Occipital lobe (tissue), 2 donors: ENCODE data around the gene MGAT3. TPM values are rescaled to one million over a fixed set of nuclear protein-coding genes. Genes with fewer than 3 reads are reported as not detected.
"Not testable (repeated sequence)": the region's sequence is repeated elsewhere in the genome, so short reads cannot be mapped to it uniquely, and the experiment has no call there.

Experiments used
- DNase-seq: peaks from one replicate; lab custom pipeline; 2025; lab: John Stamatoyannopoulos, UW
- total RNA-seq: library from RNA; depleted of rRNA; stranded (reverse); fragments of >200 nt; gene quantifications from one replicate; pipeline ENCODE4 v1.2.3, GENCODE V29; 2014

Gene MGAT3, protein sequence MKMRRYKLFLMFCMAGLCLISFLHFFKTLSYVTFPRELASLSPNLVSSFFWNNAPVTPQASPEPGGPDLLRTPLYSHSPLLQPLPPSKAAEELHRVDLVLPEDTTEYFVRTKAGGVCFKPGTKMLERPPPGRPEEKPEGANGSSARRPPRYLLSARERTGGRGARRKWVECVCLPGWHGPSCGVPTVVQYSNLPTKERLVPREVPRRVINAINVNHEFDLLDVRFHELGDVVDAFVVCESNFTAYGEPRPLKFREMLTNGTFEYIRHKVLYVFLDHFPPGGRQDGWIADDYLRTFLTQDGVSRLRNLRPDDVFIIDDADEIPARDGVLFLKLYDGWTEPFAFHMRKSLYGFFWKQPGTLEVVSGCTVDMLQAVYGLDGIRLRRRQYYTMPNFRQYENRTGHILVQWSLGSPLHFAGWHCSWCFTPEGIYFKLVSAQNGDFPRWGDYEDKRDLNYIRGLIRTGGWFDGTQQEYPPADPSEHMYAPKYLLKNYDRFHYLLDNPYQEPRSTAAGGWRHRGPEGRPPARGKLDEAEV
- total RNA-seq: 24.8 TPM

DNA sequence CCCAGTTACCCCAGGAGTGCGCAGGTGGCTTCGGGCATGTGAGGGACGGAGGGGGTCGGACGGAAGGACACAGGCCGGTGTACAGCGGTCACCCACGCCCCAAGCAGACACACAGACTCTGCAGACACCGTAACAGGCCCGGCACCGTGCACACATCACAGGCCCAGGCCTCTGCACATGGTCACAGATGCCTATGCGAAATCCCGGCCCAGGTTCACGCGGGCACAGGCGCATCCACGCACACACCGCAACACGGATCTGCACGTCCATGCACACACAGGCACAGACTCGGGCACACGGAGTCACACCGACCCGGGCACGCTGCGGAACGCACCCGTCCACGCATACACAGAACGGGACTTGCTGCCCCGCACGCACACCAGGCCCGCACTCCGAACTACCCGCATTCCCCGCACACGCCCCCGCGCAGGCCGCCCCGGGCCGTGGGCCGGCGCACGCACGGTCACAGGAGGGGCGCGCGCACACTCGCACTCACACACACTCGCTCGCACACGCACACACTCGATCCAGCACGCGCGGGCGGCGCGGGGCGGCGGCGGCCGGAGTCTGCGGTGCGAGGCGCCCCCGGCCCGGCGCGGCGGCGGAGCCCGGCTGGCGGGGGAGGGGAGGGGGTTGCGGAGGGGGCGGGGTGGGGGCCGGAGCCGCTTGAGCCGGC lies at the start of gene MGAT3:
Gene MGAT3, plus strand, starts transcription at position 491 of the 676 bp plus-strand sequence. CDS start 30,336 bp downstream, outside the sequence.
- no peak for DNase-seq

DNA sequence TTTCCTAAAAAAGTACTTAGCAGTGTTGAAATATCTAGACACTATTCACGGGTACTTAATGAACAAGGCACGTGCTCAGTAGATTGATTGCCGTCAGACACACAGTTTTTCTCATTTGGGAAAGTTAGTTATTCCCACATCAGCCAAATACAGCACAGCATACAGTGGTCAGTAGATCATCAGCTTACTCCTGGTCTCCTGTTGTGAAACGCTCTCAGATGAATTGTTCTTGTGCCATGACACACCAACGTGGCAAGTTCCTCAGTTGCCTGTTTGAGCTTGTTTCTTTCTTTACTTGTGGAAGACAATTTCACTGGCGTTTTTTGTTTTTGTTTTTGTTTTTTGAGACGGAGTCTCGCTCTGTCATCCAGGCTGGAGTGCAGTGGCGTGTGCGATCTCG lies 48.6 kb upstream of the MGAT3 start:
- DNase-seq: no peak

DNA sequence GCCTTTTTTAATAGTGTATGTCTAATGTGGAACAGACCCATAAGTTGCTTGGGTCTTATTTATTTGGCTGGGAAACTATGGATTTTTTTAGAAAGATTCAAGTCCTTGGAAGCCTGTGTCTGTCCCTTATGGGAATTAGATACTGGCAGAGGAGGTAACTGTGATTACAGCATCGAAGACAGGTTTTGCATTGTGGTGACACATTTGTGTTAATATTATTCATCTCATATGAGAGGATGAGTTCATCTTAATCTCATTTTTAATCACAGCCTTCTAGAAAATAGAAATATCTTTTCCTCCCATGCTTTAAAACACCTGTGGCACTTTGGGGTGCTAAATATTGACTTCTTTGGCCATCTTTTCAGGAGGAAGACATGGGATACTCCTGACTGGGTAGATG lies 48.0 kb upstream of the MGAT3 start:
- no peak for DNase-seq

DNA sequence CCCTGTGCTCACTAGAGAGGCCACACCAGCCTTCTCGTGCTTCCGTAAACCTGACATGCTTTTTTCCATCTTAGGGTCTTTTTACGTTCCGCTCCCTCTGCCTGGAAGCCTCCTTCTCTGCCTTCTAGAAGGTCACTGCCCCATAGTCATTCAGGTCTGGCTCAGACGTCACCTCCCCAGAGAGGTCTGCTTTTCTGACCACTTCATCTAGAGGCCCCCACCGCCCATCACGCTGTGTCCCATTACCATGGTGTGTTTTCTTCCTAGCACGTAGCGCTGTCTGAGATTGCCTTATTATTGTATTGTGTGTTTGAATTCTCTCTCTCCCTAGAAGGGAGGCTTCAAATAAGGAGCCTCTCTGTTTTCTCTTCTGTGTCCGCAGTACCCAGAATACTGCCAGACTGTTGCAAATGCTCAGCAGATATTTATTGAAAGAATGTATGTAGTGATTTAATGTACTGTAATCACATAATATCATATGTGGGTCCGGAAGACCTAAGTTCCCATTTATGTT lies 47.2 kb upstream of the MGAT3 start:
- no peak for DNase-seq

DNA sequence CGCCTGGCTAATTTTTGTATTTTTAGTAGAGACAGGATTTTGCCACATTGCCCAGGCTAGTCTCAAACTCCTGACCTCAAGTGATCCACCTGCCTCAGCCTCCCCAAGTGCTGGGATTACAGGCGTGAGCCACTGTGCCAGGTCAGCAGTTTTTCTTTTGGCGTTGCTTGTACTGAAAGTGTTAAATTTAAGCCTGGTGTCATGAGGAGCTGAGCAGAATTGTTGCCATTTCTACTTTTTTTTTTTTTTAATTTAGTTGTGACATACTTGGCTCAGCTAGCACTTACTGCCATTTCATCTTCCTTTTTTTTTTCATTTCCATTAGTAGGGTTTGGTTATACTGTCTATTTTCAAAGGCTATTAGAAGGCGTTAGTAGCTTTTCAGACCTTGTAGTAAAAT lies 46.5 kb upstream of the MGAT3 start:
- no peak for DNase-seq

DNA sequence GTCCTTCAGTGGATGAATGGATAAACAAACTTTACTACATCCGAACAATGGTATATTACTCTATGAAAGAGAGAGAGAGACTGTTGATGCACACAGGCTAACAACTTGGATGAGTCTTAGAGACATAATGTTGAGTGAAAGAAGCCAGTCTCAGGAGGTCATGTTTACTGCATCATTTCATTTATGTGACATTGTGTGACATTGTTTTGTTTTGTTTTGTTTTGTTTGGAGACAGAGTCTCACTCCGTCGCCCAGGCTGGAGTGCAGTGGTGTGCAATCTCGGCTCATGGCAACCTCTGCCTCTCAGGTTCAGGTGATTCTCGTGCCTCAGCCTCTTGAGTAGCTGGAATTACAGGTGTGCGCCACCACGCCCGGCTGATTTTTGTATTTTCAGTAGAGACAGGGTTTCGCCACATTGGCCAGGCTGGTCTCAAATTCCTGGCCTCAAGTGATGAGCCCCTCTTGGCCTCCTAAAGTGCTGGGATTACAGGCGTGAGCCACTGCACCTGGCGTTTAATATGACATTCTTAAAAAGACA lies 44.9 kb upstream of the MGAT3 start:
- not testable (repeated sequence) for DNase-seq

DNA sequence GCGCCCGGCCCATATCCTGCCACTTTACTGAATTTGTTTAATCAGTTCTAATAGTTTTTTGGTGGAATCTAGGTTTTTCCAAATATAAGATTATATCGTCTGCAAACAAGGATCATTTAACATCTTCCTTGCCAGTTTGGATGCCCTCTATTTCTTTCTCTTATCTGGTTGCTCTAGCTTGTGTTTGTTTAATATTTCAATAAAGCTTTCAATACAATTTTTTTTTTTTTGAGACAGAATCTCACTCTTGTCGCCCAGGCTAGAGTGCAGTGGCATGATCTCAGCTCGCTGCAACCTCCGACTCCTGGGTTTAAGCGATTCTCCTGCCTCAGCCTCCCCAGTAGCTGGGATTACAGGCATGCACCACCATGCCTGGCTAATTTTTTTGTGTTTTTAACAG lies 43.6 kb upstream of the MGAT3 start:
- not testable (repeated sequence) for DNase-seq

DNA sequence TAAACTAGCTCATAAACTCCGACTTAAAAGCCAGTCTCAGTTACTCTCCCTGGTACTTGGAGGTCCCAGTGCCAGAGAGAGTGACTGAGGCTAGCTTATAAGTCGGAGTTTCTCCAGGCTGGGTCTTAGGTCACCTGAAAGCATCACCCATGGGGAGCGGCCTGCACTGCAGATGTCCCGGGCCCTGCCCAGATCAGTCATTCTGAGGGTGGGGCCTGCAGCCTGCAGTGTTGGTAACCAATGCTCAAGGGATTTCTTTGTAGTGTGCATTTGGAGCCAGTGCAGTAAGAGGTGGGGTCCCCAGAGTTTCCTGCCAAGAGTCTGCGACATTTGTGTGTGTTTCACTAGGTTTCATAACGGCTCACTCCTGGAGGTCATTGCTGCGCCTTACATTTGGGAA lies 42.4 kb upstream of the MGAT3 start:
- DNase-seq: no peak

DNA sequence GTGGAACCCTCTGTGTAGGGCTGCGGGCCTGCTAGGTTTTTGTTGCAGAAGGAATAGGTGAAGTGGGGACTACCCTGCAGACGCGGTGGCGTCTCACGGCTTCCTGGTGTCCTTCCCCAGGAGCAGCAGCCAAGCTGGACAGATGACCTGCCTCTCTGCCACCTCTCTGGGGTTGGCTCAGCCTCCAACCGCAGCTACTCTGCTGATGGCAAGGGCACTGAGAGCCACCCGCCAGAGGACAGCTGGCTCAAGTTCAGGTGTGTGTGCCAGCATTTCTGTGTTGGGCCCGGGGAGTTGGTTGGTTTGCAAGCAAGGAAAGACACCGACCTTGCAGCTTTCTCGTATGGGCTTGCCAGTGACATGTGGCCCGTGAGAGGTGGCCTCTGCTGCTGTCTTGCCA lies 41.9 kb upstream of the MGAT3 start:
- DNase-seq: no peak

DNA sequence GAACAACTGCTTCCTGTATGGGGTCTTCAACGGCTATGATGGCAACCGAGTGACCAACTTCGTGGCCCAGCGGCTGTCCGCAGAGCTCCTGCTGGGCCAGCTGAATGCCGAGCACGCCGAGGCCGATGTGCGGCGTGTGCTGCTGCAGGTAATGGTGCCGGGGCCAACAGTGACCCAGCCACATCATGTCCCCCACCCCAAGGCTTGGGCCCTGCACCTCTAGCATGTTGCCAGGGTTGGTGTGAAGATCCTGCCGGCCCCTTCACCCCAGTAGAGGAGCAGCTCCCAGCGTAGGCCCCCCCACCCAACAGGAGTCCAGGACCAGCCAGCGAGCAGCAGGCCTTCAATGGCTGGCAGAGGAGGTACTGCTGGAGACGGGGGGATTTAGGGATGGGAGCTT lies 41.3 kb upstream of the MGAT3 start:
- no peak for DNase-seq

DNA sequence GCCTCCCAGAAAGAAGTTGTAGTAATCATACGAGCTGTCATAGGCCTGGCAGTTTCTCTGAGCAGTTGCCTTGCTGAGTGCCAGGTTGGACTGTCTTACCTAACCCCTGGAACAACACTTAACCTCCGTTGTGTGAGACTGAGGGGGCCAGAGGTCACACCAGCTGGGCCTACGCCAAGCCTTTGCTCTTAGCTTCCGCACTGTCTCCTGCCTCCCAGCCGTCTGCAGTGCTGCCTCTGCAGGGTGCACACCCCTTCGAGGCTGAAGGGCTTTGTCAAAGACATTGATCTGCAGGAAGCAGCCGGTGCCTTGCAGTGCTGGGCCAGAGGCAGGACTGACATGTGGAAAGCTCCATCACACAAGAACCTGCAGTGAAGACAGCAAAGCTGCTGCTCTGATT lies 40.5 kb upstream of the MGAT3 start:
- no peak for DNase-seq

DNA sequence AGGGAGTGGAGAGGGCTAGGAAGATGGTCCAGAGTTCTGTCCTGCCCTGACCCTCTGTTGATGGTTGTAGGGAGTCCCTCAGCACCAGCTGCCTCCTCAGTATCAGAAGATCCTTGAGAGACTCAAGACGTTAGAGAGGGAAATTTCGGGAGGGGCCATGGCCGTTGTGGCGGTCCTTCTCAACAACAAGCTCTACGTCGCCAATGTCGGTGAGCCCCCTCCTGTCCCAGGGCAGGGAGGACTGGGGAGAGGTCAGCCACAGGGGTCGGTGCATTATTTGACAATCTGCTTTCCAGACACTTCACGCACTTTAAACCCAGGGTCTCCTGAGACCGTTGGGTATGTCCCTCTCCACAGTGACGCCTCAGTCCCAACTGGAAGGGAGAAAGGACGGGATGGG lies 39.2 kb upstream of the MGAT3 start:
- DNase-seq: no peak

DNA sequence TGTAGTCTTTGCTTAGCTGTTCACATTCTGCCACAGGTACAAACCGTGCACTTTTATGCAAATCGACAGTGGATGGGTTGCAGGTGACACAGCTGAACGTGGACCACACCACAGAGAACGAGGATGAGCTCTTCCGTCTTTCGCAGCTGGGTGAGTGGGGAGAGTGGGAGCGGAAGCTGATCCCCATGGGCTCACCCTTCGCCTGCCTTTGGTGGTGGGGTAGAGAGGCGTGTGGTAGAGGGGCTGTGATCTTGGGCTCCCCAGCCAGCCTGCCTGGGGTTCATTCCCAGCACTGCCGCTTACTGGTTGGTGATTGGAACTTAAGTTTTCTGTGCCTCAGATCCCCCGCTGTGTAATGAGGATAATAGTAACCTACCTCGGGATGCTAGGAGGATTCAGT lies 38.1 kb upstream of the MGAT3 start:
- no peak for DNase-seq

DNA sequence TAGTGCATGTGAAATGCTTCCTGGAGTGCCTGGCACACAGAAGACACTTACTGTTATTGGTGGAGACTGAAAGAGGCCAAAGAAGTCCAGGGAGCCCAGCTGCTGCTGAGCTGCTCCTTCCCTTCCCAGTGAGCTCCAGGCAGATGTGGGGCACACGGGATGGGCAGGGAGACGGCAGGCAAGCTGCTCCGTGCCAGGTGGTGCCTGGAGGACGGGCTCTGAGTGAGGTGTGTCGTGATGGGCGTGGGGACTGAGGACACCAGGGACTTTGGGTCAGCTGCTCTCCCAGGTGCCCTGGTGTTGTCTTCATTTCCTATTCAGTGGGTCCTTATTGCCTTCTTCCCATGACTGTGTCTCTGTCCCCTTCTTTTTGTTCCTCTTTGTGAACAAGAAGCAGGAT lies 37.7 kb upstream of the MGAT3 start:
- DNase-seq: no peak

DNA sequence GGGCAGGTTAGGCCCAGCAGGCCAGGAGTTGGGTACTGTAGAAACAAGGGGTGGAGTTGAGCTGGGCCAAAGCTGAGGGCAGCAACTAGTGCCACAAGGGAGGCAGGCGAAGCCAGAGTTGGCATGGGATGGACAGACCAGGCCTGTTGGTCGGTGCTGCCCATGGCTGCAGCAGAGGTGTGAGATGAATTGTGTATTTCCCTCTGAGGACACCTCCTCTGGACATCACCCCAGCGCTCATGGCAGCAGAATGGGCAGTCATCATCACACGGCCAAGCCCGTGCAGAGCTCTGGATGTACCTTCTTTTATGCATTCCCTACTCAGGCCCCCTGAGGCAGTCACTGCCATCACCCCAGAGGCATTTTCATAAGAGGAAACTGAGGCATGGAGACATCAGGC lies 36.9 kb upstream of the MGAT3 start:
- no peak for DNase-seq

DNA sequence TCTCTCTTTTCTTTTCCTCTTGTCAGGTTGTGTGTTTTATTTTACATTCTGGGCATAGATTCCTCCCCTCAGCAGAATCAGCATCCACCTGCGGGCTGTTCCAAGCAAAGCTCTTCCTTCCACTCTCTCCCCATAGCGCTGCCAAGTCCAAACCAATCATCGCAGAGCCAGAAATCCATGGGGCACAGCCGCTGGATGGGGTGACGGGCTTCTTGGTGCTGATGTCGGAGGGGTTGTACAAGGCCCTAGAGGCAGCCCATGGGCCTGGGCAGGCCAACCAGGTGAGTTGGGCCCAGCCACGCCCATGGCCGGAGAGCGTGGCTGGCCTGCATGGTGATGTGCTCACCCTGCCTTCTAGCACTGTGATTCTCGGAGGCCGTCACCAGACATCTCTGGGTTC lies 35.1 kb upstream of the MGAT3 start:
- no peak for DNase-seq

DNA sequence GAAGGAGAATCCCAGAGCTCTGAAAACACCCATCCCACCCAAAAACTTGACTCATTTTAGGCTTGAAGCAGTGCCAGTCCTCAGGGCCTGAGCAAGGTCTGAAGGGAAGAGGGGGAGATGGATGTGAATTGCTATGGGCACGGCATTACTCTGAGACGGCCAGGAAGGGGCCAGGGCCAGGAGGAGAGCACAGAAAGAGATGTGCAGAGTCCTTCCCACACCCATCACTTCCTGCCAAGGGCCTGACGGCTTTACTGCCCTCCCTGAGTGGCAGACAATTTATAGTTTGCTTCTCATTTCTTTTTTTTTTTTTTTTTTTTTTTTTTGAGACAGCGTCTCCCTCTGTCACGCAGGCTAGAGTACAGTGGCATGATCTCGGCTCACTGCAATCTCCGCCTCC lies 34.7 kb upstream of the MGAT3 start:
- no peak for DNase-seq

DNA sequence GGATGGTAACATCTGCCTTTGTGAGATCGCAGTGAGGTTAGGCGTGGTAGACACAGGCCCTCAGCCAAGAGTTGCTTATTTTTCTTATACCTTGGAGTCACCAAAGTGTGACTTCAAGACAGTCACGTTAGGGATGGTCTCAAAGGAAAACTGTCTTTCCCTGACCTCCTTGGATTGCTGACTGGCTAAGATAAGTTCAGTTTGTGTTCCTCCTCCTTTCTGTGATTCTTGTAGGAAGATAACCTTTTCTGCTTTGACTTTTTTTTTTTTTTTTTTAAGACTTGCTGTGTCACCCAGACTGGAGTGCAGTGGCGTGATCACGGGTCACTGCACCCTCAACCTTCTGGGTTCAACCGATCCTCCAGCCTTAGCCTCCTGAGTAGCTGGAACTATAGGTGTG lies 34.1 kb upstream of the MGAT3 start:
- DNase-seq: no peak

DNA sequence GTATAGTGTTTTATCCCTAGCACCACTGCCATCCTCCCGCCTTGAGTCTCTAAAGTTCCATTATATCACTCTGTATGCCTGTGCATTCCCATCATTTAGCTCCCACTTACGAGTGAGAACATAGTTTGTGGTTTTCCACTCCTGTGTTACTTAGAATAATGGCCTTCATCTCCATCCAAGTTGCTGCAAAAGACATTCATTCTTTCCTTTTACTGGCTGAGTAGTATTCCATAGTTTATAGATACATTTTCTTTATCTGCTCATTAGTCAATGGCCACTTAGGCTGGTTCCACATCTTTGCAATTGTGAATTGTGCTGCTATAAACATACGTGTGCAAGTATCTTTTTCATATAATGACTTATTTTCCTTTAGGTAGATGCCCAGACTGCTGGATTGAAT lies 32.8 kb upstream of the MGAT3 start:
- DNase-seq: no peak

DNA sequence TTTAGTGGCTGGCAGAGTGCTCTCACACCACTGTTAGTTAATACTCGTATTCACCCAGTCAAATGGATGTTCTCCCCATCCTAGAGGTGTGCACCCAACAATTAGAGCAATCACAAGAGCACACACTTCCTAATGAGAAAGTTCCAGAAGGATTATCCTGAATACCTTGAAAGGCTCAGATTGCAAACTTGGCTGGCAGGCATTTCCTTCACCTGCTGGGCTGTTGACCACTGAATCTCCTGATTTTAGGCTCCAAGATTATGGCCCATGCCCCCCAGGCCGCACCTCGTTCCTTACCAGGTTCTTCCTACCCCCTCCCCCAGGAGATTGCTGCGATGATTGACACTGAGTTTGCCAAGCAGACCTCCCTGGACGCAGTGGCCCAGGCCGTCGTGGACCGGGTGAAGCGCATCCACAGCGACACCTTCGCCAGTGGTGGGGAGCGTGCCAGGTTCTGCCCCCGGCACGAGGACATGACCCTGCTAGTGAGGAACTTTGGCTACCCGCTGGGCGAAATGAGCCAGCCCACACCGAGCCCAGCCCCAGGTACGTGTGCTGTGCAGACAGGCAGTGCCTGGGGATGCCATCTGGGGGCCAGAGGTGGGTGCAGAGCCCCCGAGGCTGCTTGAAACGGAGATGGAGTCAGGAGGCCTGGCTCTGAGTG lies 30.3 kb upstream of the MGAT3 start:
- no peak for DNase-seq

DNA sequence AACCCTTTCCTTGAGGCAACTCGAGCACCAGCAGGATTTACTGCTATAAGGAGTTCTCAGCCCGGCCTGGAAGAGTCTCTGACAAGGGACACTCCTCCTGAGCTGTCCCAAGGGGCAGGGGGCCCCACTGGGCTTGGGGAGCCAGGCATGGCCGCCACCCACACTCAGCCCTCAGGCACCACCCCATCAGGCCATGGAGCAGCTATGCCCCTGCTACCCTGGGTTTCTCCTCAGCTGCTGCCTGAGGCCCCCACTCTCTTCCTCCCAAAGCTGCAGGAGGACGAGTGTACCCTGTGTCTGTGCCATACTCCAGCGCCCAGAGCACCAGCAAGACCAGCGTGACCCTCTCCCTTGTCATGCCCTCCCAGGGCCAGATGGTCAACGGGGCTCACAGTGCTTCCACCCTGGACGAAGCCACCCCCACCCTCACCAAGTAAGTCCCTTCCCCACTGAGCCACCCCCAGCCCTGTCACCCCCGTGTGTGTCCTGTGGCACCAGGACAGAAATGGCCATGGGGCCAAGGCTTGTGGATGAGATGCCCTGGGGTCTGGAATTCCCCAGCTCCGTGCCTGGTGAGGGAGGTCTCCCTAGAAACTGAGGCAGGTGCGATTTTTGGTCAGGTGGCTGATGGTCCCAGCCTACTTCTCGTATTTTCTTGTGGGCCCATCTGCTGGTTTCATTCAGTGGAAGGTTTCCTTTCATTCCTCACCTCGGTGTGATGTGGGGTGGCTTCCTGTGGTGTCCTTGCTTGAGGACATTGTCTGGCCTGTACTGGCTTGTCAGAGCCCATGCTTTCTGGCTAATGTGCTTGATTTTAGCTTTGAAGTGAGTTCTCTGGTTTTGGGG lies 28.8 kb upstream of the MGAT3 start:
- no peak for DNase-seq
